ENCODE measurements around the gene SYNDIG1. TPM values are rescaled to one million over a fixed set of nuclear protein-coding genes. Genes with fewer than 3 reads are reported as not detected.

SYNDIG1 gene
- total RNA-seq, 4 donors from 2014 or later = not detected

- Histone ChIP-seq H3K27ac (no peak overlapping the region), H3K36me3 (no peaks in the 10 kb centered on the region), H3K9me3 (no peaks in the 10 kb centered on the region), H3K4me1 (no peaks in the 10 kb centered on the region), H3K4me3 (no peak overlapping the region), H3K27me3 (no peaks in the 10 kb centered on the region)
- no peak for DNase-seq
- TF ChIP-seq CTCF (IDR thresholded peaks at IDR 0.05) (no peak), POLR2A (IDR thresholded peaks at IDR 0.05) (no peak)
- intact Hi-C loops (cut with DNase I) = no loop called here
- 85 to 88% methylated on average over 8 to 9 of the region's 12 CpGs for WGBS, 2 donors
Observed at GRCh38 chr20:24607402-24607801, 138.0 kb downstream of the SYNDIG1 start.

- H3K27me3 ChIP-seq = peaks cover 0 to 7% (median 0%) of the 10 kb centered on the region in 4 donors
Observed at GRCh38 chr20:24608926-24609667, 139.7 kb downstream of the SYNDIG1 start.

GRCh38 chr20:24609757-24610156 lies 140.3 kb downstream of the SYNDIG1 start:
- Histone ChIP-seq H3K9me3 (no peaks in the 10 kb centered on the region), H3K4me1 (no peaks in the 10 kb centered on the region), H3K4me3 (no peak overlapping the region), H3K36me3 (no peaks in the 10 kb centered on the region), H3K27me3 (peaks cover 0 to 7% (median 0%) of the 10 kb centered on the region in 4 donors), H3K27ac (no peak overlapping the region)
- TF ChIP-seq POLR2A (IDR thresholded peaks at IDR 0.05) (no peak), CTCF (IDR thresholded peaks at IDR 0.05) (no peak)
- intact Hi-C loops (cut with DNase I) = no loop called here
- 31 to 56% methylated on average over 1 to 2 of the region's 2 CpGs for WGBS, 2 donors
- no peak for DNase-seq

More at GRCh38 chr20:24608926-24609667, 139.7 kb downstream of the SYNDIG1 start:
- no peak for DNase-seq
- no peak for TF ChIP-seq CTCF (IDR thresholded peaks at IDR 0.05)
- no peak for TF ChIP-seq POLR2A (IDR thresholded peaks at IDR 0.05)
- no peak overlapping the region for H3K4me3 ChIP-seq
- H3K9me3 ChIP-seq = no peaks in the 10 kb centered on the region
- H3K27ac ChIP-seq = no peak overlapping the region
- no peaks in the 10 kb centered on the region for H3K36me3 ChIP-seq
- intact Hi-C loops (cut with DNase I) = no loop called here
- WGBS, 2 donors = 70 to 71% methylated on average over 9 of the region's 9 CpGs
- H3K4me1 ChIP-seq = no peaks in the 10 kb centered on the region

- Histone ChIP-seq H3K36me3 (no peaks in the 10 kb centered on the region), H3K27me3 (peaks cover 0 to 7% (median 0%) of the 10 kb centered on the region in 4 donors), H3K9me3 (no peaks in the 10 kb centered on the region), H3K27ac (no peak overlapping the region), H3K4me3 (no peak overlapping the region), H3K4me1 (no peaks in the 10 kb centered on the region)
- WGBS, 2 donors = 41 to 56% methylated on average over 12 to 14 of the region's 16 CpGs
- no peak for DNase-seq
- intact Hi-C loops (cut with DNase I) = no loop called here
- TF ChIP-seq CTCF (IDR thresholded peaks at IDR 0.05) (no peak), POLR2A (IDR thresholded peaks at IDR 0.05) (no peak)
Observed at GRCh38 chr20:24610341-24611115, 141.1 kb downstream of the SYNDIG1 start.
